ENCODE data around the gene SERPINB6.

SERPINB6 gene

GRCh38 chr6:2969549-2969948 lies 1.8 kb downstream of the SERPINB6 start:
- no peaks in the 10 kb centered on the region for H3K27me3 ChIP-seq (replicated peaks; ENCODE audit: control insufficient read depth, insufficient read depth, low read length, poor library complexity, severe bottlenecking)
- H3K36me3 ChIP-seq (ENCODE audit: control insufficient read depth, insufficient read depth, low read length), result no peaks in the 10 kb centered on the region
- peaks cover 4% of the 10 kb centered on the region for H3K4me1 ChIP-seq (ENCODE audit: control insufficient read depth, insufficient read depth, low read length, poor library complexity, severe bottlenecking)
- no peak overlapping the region for H3K4me3 ChIP-seq (ENCODE audit: insufficient read depth, low read depth, low read length, poor library complexity, severe bottlenecking)
- H3K27ac ChIP-seq (ENCODE audit: insufficient read depth, low read length, poor library complexity, severe bottlenecking), result no peak overlapping the region
- no peak for DNase-seq
- H3K9me3 ChIP-seq (ENCODE audit: control insufficient read depth, low read length), result no peaks in the 10 kb centered on the region

- Histone ChIP-seq H3K4me3 (ENCODE audit: insufficient read depth, low read depth, low read length, poor library complexity, severe bottlenecking) (no peak overlapping the region), H3K27ac (ENCODE audit: insufficient read depth, low read length, poor library complexity, severe bottlenecking) (no peak overlapping the region)
Observed at GRCh38 chr6:2968600-2969135, 2.7 kb downstream of the SERPINB6 start.

GRCh38 chr6:2967936-2968335 lies 3.4 kb downstream of the SERPINB6 start:
- Histone ChIP-seq H3K27me3 (replicated peaks; ENCODE audit: control insufficient read depth, insufficient read depth, low read length, poor library complexity, severe bottlenecking) (no peaks in the 10 kb centered on the region), H3K4me3 (ENCODE audit: insufficient read depth, low read depth, low read length, poor library complexity, severe bottlenecking) (no peak overlapping the region), H3K9me3 (ENCODE audit: control insufficient read depth, low read length) (no peaks in the 10 kb centered on the region), H3K4me1 (ENCODE audit: control insufficient read depth, insufficient read depth, low read length, poor library complexity, severe bottlenecking) (peaks cover 4% of the 10 kb centered on the region), H3K36me3 (ENCODE audit: control insufficient read depth, insufficient read depth, low read length) (no peaks in the 10 kb centered on the region), H3K27ac (ENCODE audit: insufficient read depth, low read length, poor library complexity, severe bottlenecking) (no peak overlapping the region)
- no peak for DNase-seq

More at GRCh38 chr6:2968600-2969135, 2.7 kb downstream of the SERPINB6 start:
- no peaks in the 10 kb centered on the region for H3K27me3 ChIP-seq (replicated peaks; ENCODE audit: control insufficient read depth, insufficient read depth, low read length, poor library complexity, severe bottlenecking)
- no peak for DNase-seq
- no peaks in the 10 kb centered on the region for H3K36me3 ChIP-seq (ENCODE audit: control insufficient read depth, insufficient read depth, low read length)
- H3K4me1 ChIP-seq (ENCODE audit: control insufficient read depth, insufficient read depth, low read length, poor library complexity, severe bottlenecking), result peaks cover 4% of the 10 kb centered on the region
- H3K9me3 ChIP-seq (ENCODE audit: control insufficient read depth, low read length), result no peaks in the 10 kb centered on the region

- Histone ChIP-seq H3K36me3 (ENCODE audit: control insufficient read depth, insufficient read depth, low read length) (no peaks in the 10 kb centered on the region), H3K4me1 (ENCODE audit: control insufficient read depth, insufficient read depth, low read length, poor library complexity, severe bottlenecking) (no peaks in the 10 kb centered on the region), H3K9me3 (ENCODE audit: control insufficient read depth, low read length) (no peaks in the 10 kb centered on the region), H3K4me3 (ENCODE audit: insufficient read depth, low read depth, low read length, poor library complexity, severe bottlenecking) (no peak overlapping the region), H3K27me3 (replicated peaks; ENCODE audit: control insufficient read depth, insufficient read depth, low read length, poor library complexity, severe bottlenecking) (no peaks in the 10 kb centered on the region), H3K27ac (ENCODE audit: insufficient read depth, low read length, poor library complexity, severe bottlenecking) (no peak overlapping the region)
- DNase-seq, result no peak
Observed at GRCh38 chr6:2966347-2966746, 5.0 kb downstream of the SERPINB6 start.

GRCh38 chr6:2964793-2965505 lies 6.4 kb downstream of the SERPINB6 start:
- no peaks in the 10 kb centered on the region for H3K27me3 ChIP-seq (replicated peaks; ENCODE audit: control insufficient read depth, insufficient read depth, low read length, poor library complexity, severe bottlenecking)
- no peak for DNase-seq
- no peaks in the 10 kb centered on the region for H3K9me3 ChIP-seq (ENCODE audit: control insufficient read depth, low read length)
- no peak overlapping the region for H3K4me3 ChIP-seq (ENCODE audit: insufficient read depth, low read depth, low read length, poor library complexity, severe bottlenecking)
- no peaks in the 10 kb centered on the region for H3K36me3 ChIP-seq (ENCODE audit: control insufficient read depth, insufficient read depth, low read length)
- H3K27ac ChIP-seq (ENCODE audit: insufficient read depth, low read length, poor library complexity, severe bottlenecking), result no peak overlapping the region
- no peaks in the 10 kb centered on the region for H3K4me1 ChIP-seq (ENCODE audit: control insufficient read depth, insufficient read depth, low read length, poor library complexity, severe bottlenecking)

- Histone ChIP-seq H3K4me1 (ENCODE audit: control insufficient read depth, insufficient read depth, low read length, poor library complexity, severe bottlenecking) (no peaks in the 10 kb centered on the region), H3K27ac (ENCODE audit: insufficient read depth, low read length, poor library complexity, severe bottlenecking) (no peak overlapping the region), H3K27me3 (replicated peaks; ENCODE audit: control insufficient read depth, insufficient read depth, low read length, poor library complexity, severe bottlenecking) (no peaks in the 10 kb centered on the region), H3K9me3 (ENCODE audit: control insufficient read depth, low read length) (no peaks in the 10 kb centered on the region), H3K36me3 (ENCODE audit: control insufficient read depth, insufficient read depth, low read length) (no peaks in the 10 kb centered on the region), H3K4me3 (ENCODE audit: insufficient read depth, low read depth, low read length, poor library complexity, severe bottlenecking) (no peak overlapping the region)
- no peak for DNase-seq
Observed at GRCh38 chr6:2963756-2964155, 7.6 kb downstream of the SERPINB6 start.

GRCh38 chr6:2962636-2963035 lies 8.7 kb downstream of the SERPINB6 start:
- DNase-seq, result no peak
- no peaks in the 10 kb centered on the region for H3K27me3 ChIP-seq (replicated peaks; ENCODE audit: control insufficient read depth, insufficient read depth, low read length, poor library complexity, severe bottlenecking)
- H3K4me3 ChIP-seq (ENCODE audit: insufficient read depth, low read depth, low read length, poor library complexity, severe bottlenecking), result no peak overlapping the region
- H3K9me3 ChIP-seq (ENCODE audit: control insufficient read depth, low read length), result no peaks in the 10 kb centered on the region
- H3K36me3 ChIP-seq (ENCODE audit: control insufficient read depth, insufficient read depth, low read length), result no peaks in the 10 kb centered on the region
- no peaks in the 10 kb centered on the region for H3K4me1 ChIP-seq (ENCODE audit: control insufficient read depth, insufficient read depth, low read length, poor library complexity, severe bottlenecking)
- no peak overlapping the region for H3K27ac ChIP-seq (ENCODE audit: insufficient read depth, low read length, poor library complexity, severe bottlenecking)

GRCh38 chr6:2962004-2962403 lies 9.4 kb downstream of the SERPINB6 start:
- Histone ChIP-seq H3K9me3 (ENCODE audit: control insufficient read depth, low read length) (no peaks in the 10 kb centered on the region), H3K36me3 (ENCODE audit: control insufficient read depth, insufficient read depth, low read length) (no peaks in the 10 kb centered on the region), H3K27ac (ENCODE audit: insufficient read depth, low read length, poor library complexity, severe bottlenecking) (no peak overlapping the region), H3K4me1 (ENCODE audit: control insufficient read depth, insufficient read depth, low read length, poor library complexity, severe bottlenecking) (no peaks in the 10 kb centered on the region), H3K27me3 (replicated peaks; ENCODE audit: control insufficient read depth, insufficient read depth, low read length, poor library complexity, severe bottlenecking) (no peaks in the 10 kb centered on the region), H3K4me3 (ENCODE audit: insufficient read depth, low read depth, low read length, poor library complexity, severe bottlenecking) (no peak overlapping the region)
- DNase-seq, result no peak

- Histone ChIP-seq H3K4me1 (ENCODE audit: control insufficient read depth, insufficient read depth, low read length, poor library complexity, severe bottlenecking) (no peaks in the 10 kb centered on the region), H3K4me3 (ENCODE audit: insufficient read depth, low read depth, low read length, poor library complexity, severe bottlenecking) (no peak overlapping the region), H3K36me3 (ENCODE audit: control insufficient read depth, insufficient read depth, low read length) (no peaks in the 10 kb centered on the region), H3K27me3 (replicated peaks; ENCODE audit: control insufficient read depth, insufficient read depth, low read length, poor library complexity, severe bottlenecking) (no peaks in the 10 kb centered on the region), H3K9me3 (ENCODE audit: control insufficient read depth, low read length) (no peaks in the 10 kb centered on the region), H3K27ac (ENCODE audit: insufficient read depth, low read length, poor library complexity, severe bottlenecking) (no peak overlapping the region)
- DNase-seq, result no peak
Observed at GRCh38 chr6:2961506-2961905, 9.9 kb downstream of the SERPINB6 start.

- Histone ChIP-seq H3K27ac (ENCODE audit: insufficient read depth, low read length, poor library complexity, severe bottlenecking) (no peak overlapping the region), H3K36me3 (ENCODE audit: control insufficient read depth, insufficient read depth, low read length) (no peaks in the 10 kb centered on the region)
- DNase-seq, result no peak
Observed at GRCh38 chr6:2960935-2961334, 10.4 kb downstream of the SERPINB6 start.

More at GRCh38 chr6:2960935-2961334, 10.4 kb downstream of the SERPINB6 start:
- Histone ChIP-seq H3K27me3 (replicated peaks; ENCODE audit: control insufficient read depth, insufficient read depth, low read length, poor library complexity, severe bottlenecking) (no peaks in the 10 kb centered on the region), H3K4me3 (ENCODE audit: insufficient read depth, low read depth, low read length, poor library complexity, severe bottlenecking) (no peak overlapping the region), H3K9me3 (ENCODE audit: control insufficient read depth, low read length) (no peaks in the 10 kb centered on the region), H3K4me1 (ENCODE audit: control insufficient read depth, insufficient read depth, low read length, poor library complexity, severe bottlenecking) (no peaks in the 10 kb centered on the region)
